GM23338 (cell line): ENCODE results near the gene IFNL1. TPM values are rescaled to one million over a fixed set of nuclear protein-coding genes. Genes with fewer than 3 reads are reported as not detected.

ENCODE experiments used
- ATAC-seq: fragments of 200-7000 bp; cut with Tn5 transposase; 3 replicates; pipeline ENCODE4 v1.9.1; 2020
- DNase-seq: peaks from one replicate; pipeline ENCODE4 v3.0.0-alpha.2; 2015; ENCODE audit warnings: low spot score
- H2AFZ ChIP-seq: fragments of 200-600 bp; sonication (generic); 2 replicates; pipeline ENCODE4 v1.8.0; 2016; ENCODE audit warnings: antibody characterized with exemption, mild to moderate bottlenecking, moderate library complexity
- H3F3A ChIP-seq: fragments of 200-600 bp; sonication (generic); replicated peaks from 2 replicates; pipeline ENCODE4 v1.8.0; 2017; ENCODE audit warnings: antibody characterized with exemption, mixed run types, low read depth
- H3K27ac ChIP-seq: fragments of 200-600 bp; sonication (generic); 2 replicates; pipeline ENCODE4 v1.6.1; 2016; ENCODE audit warnings: low read depth
- H3K27me3 ChIP-seq: fragments of 200-600 bp; sonication (generic); 2 replicates; pipeline ENCODE4 v1.8.0; 2016; ENCODE audit warnings: mild to moderate bottlenecking, mixed run types, moderate library complexity; ENCODE audit not compliant: insufficient read depth
- H3K36me3 ChIP-seq: fragments of 200-600 bp; sonication (generic); 2 replicates; pipeline ENCODE4 v1.8.0; 2016; ENCODE audit warnings: mild to moderate bottlenecking; ENCODE audit not compliant: insufficient read depth
- H3K4me1 ChIP-seq: fragments of 200-600 bp; sonication (generic); 2 replicates; pipeline ENCODE4 v1.8.0; 2016; ENCODE audit warnings: mild to moderate bottlenecking, moderate library complexity; ENCODE audit not compliant: insufficient read depth
- H3K4me2 ChIP-seq: fragments of 200-600 bp; sonication (generic); 2 replicates; pipeline ENCODE4 v1.7.1; 2017; ENCODE audit warnings: mixed run types
- H3K4me3 ChIP-seq: fragments of 200-600 bp; sonication (generic); 2 replicates; pipeline ENCODE4 v1.6.1; 2016; ENCODE audit warnings: mixed run types
- H3K79me2 ChIP-seq: fragments of 200-600 bp; sonication (generic); replicated peaks from 2 replicates; pipeline ENCODE4 v1.8.0; 2017; ENCODE audit warnings: mild to moderate bottlenecking; ENCODE audit not compliant: insufficient read depth
- H3K9me2 ChIP-seq: fragments of 200-600 bp; sonication (generic); 2 replicates; pipeline ENCODE4 v1.8.0; 2017; ENCODE audit not compliant: insufficient read depth
- H4K20me1 ChIP-seq: fragments of 200-600 bp; sonication (generic); replicated peaks from 2 replicates; pipeline ENCODE4 v1.8.0; 2017; ENCODE audit warnings: mild to moderate bottlenecking; ENCODE audit not compliant: insufficient read depth
- H3K27ac Mint-ChIP-seq: 2 replicates; pipeline ENCODE4 v1.8.0; 2020; ENCODE audit warnings: inconsistent platforms, mild to moderate bottlenecking, moderate library complexity, mixed read lengths
- H3K27me3 Mint-ChIP-seq: 3 replicates; pipeline ENCODE4 v1.8.0; 2022; ENCODE audit warnings: low read depth, mild to moderate bottlenecking, moderate library complexity, mixed read lengths, inconsistent platforms; ENCODE audit not compliant: insufficient read depth, poor library complexity
- H3K36me3 Mint-ChIP-seq: 3 replicates; pipeline ENCODE4 v1.8.0; 2021; ENCODE audit warnings: low read depth, mild to moderate bottlenecking, inconsistent platforms, moderate library complexity, mixed read lengths
- H3K4me1 Mint-ChIP-seq: 3 replicates; pipeline ENCODE4 v1.8.0; 2020; ENCODE audit warnings: mild to moderate bottlenecking, inconsistent platforms, mixed read lengths
- H3K4me3 Mint-ChIP-seq: 3 replicates; pipeline ENCODE4 v1.8.0; 2021; ENCODE audit warnings: moderate library complexity, mild to moderate bottlenecking, inconsistent platforms, mixed read lengths
- H3K9me3 Mint-ChIP-seq: 3 replicates; pipeline ENCODE4 v1.8.0; 2020; ENCODE audit warnings: moderate library complexity, mild to moderate bottlenecking, inconsistent platforms, mixed read lengths
- CREB1 ChIP-seq: fragments of 250-450 bp; sonication (Bioruptor Pico); IDR thresholded peaks from 2 replicates; pipeline ENCODE4 v1.5.0; 2020; ENCODE audit warnings: low read depth, mild to moderate bottlenecking, moderate library complexity
- EZH2 ChIP-seq: fragments of 200-600 bp; sonication (generic); IDR thresholded peaks from one replicate; pipeline ENCODE4 v1.8.0; 2017; ENCODE audit warnings: antibody characterized with exemption, mild to moderate bottlenecking, low read depth; ENCODE audit not compliant: unreplicated experiment
- EZH2phosphoT487 ChIP-seq: fragments of 200-600 bp; sonication (generic); IDR thresholded peaks from one replicate; pipeline ENCODE4 v1.8.1; 2018; ENCODE audit warnings: antibody characterized with exemption; ENCODE audit not compliant: unreplicated experiment
- JUNB ChIP-seq: IDR thresholded peaks from one replicate; pipeline ENCODE4 v1.6.1; 2016; ENCODE audit warnings: antibody characterized with exemption; ENCODE audit not compliant: unreplicated experiment
- NANOG ChIP-seq: IDR thresholded peaks from 2 replicates; pipeline ENCODE4 v1.6.1; 2016; ENCODE audit warnings: antibody characterized with exemption, borderline replicate concordance
- POLR2AphosphoS5 ChIP-seq: IDR thresholded peaks from 2 replicates; pipeline ENCODE4 v1.6.1; 2016; ENCODE audit warnings: antibody characterized with exemption, low read depth
- REST ChIP-seq: IDR thresholded peaks from one replicate; pipeline ENCODE4 v1.6.1; 2018; ENCODE audit warnings: antibody characterized with exemption; ENCODE audit not compliant: unreplicated experiment
- STAT1 ChIP-seq: IDR thresholded peaks from one replicate; pipeline ENCODE4 v1.6.1; 2016; ENCODE audit warnings: antibody characterized with exemption; ENCODE audit not compliant: unreplicated experiment
- ZNF114 ChIP-seq: fragments of 250-450 bp; sonication (Bioruptor Pico); IDR thresholded peaks from 2 replicates; pipeline ENCODE4 v1.5.0; 2020; ENCODE audit warnings: mild to moderate bottlenecking, moderate library complexity
- ZNF331 ChIP-seq: fragments of 250-450 bp; sonication (Bioruptor Pico); IDR thresholded peaks from 2 replicates; pipeline ENCODE4 v1.5.0; 2020; ENCODE audit warnings: low read depth, mild to moderate bottlenecking, moderate library complexity
- polyA plus RNA-seq: library from polyadenylated mRNA; unstranded; fragments of >200 nt; fragmentation: Nextera tagmentation; extraction: Ambion mirVana; gene quantifications from 2 replicates; pipeline ENCODE4 v1.2.1, GENCODE V29; 2016
- total RNA-seq: library from RNA; depleted of rRNA; stranded (reverse); fragments of >200 nt; shearing (Covaris generic); gene quantifications from 2 replicates; pipeline ENCODE4 v1.2.3, GENCODE V29; 2014
- TF ChIP-seq, protein P1 (sequence below), 2 experiments: fragments of 200-600 bp in 1 of 2; sonication (generic) in 1 of 2; conservative IDR thresholded peaks; 2 replicates each; pipeline versions ENCODE4 v1.5.1 to v1.6.1; 2016 to 2017; ENCODE audit warnings: antibody characterized with exemption in 2 of 2, low read depth in 2 of 2, mild to moderate bottlenecking in 2 of 2, moderate library complexity in 1 of 2
- TF ChIP-seq, protein P2 (sequence below): fragments of 250-450 bp; sonication (Bioruptor Pico); IDR thresholded peaks from 2 replicates; pipeline ENCODE4 v1.5.0; 2020; ENCODE audit warnings: mild to moderate bottlenecking, moderate library complexity
- TF ChIP-seq, protein P3 (sequence below): IDR thresholded peaks from 2 replicates; pipeline ENCODE4 v1.6.1; 2016; ENCODE audit warnings: antibody characterized with exemption

Gene IFNL1
- total and polyA plus RNA-seq, 2 experiments from 2014 or later, result not detected

GRCh38 chr19:39329948-39330347 is 33.7 kb downstream of the IFNL1 start:
- Histone ChIP-seq H3K36me3 (no peaks in the 10 kb centered on the region), H3K27me3 (no peaks in the 10 kb centered on the region), H3F3A (no peaks in the 10 kb centered on the region), H3K4me1 (peaks cover 11% of the 10 kb centered on the region), H3K27ac (no peak overlapping the region), H2AFZ (no peak overlapping the region), H3K9me2 (no peaks in the 10 kb centered on the region), H4K20me1 (no peaks in the 10 kb centered on the region), H3K4me3 (no peak overlapping the region), H3K4me2 (no peak overlapping the region), H3K79me2 (no peaks in the 10 kb centered on the region)
- H3K36me3 Mint-ChIP-seq, result no peaks in the 10 kb centered on the region
- H3K4me3 Mint-ChIP-seq, result no peak overlapping the region
- H3K4me1 Mint-ChIP-seq, result peaks cover 13% of the 10 kb centered on the region
- TF ChIP-seq, protein P1, sequence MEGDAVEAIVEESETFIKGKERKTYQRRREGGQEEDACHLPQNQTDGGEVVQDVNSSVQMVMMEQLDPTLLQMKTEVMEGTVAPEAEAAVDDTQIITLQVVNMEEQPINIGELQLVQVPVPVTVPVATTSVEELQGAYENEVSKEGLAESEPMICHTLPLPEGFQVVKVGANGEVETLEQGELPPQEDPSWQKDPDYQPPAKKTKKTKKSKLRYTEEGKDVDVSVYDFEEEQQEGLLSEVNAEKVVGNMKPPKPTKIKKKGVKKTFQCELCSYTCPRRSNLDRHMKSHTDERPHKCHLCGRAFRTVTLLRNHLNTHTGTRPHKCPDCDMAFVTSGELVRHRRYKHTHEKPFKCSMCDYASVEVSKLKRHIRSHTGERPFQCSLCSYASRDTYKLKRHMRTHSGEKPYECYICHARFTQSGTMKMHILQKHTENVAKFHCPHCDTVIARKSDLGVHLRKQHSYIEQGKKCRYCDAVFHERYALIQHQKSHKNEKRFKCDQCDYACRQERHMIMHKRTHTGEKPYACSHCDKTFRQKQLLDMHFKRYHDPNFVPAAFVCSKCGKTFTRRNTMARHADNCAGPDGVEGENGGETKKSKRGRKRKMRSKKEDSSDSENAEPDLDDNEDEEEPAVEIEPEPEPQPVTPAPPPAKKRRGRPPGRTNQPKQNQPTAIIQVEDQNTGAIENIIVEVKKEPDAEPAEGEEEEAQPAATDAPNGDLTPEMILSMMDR (conservative IDR thresholded peaks at IDR 0.05; ENCODE audit: low read depth in 2 of 2), result no peak
- TF ChIP-seq POLR2AphosphoS5 (no peak), EZH2phosphoT487 (no peak), ZNF114 (CRISPR knock-in tag) (no peak), JUNB (no peak), STAT1 (no peak), ZNF331 (CRISPR knock-in tag) (no peak), CREB1 (CRISPR knock-in tag) (no peak), REST (no peak), NANOG (no peak), EZH2 (no peak)
- TF ChIP-seq, protein P2, sequence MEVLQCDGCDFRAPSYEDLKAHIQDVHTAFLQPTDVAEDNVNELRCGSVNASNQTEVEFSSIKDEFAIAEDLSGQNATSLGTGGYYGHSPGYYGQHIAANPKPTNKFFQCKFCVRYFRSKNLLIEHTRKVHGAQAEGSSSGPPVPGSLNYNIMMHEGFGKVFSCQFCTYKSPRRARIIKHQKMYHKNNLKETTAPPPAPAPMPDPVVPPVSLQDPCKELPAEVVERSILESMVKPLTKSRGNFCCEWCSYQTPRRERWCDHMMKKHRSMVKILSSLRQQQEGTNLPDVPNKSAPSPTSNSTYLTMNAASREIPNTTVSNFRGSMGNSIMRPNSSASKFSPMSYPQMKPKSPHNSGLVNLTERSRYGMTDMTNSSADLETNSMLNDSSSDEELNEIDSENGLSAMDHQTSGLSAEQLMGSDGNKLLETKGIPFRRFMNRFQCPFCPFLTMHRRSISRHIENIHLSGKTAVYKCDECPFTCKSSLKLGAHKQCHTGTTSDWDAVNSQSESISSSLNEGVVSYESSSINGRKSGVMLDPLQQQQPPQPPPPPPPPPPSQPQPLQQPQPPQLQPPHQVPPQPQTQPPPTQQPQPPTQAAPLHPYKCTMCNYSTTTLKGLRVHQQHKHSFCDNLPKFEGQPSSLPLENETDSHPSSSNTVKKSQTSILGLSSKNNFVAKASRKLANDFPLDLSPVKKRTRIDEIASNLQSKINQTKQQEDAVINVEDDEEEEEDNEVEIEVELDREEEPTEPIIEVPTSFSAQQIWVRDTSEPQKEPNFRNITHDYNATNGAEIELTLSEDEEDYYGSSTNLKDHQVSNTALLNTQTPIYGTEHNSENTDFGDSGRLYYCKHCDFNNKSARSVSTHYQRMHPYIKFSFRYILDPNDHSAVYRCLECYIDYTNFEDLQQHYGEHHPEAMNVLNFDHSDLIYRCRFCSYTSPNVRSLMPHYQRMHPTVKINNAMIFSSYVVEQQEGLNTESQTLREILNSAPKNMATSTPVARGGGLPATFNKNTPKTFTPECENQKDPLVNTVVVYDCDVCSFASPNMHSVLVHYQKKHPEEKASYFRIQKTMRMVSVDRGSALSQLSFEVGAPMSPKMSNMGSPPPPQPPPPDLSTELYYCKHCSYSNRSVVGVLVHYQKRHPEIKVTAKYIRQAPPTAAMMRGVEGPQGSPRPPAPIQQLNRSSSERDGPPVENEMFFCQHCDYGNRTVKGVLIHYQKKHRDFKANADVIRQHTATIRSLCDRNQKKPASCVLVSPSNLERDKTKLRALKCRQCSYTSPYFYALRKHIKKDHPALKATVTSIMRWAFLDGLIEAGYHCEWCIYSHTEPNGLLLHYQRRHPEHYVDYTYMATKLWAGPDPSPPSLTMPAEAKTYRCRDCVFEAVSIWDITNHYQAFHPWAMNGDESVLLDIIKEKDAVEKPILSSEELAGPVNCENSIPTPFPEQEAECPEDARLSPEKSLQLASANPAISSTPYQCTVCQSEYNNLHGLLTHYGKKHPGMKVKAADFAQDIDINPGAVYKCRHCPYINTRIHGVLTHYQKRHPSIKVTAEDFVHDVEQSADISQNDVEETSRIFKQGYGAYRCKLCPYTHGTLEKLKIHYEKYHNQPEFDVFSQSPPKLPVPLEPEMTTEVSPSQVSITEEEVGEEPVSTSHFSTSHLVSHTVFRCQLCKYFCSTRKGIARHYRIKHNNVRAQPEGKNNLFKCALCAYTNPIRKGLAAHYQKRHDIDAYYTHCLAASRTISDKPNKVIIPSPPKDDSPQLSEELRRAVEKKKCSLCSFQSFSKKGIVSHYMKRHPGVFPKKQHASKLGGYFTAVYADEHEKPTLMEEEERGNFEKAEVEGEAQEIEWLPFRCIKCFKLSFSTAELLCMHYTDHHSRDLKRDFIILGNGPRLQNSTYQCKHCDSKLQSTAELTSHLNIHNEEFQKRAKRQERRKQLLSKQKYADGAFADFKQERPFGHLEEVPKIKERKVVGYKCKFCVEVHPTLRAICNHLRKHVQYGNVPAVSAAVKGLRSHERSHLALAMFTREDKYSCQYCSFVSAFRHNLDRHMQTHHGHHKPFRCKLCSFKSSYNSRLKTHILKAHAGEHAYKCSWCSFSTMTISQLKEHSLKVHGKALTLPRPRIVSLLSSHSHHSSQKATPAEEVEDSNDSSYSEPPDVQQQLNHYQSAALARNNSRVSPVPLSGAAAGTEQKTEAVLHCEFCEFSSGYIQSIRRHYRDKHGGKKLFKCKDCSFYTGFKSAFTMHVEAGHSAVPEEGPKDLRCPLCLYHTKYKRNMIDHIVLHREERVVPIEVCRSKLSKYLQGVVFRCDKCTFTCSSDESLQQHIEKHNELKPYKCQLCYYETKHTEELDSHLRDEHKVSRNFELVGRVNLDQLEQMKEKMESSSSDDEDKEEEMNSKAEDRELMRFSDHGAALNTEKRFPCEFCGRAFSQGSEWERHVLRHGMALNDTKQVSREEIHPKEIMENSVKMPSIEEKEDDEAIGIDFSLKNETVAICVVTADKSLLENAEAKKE, result no peak
- TF ChIP-seq, protein P3, sequence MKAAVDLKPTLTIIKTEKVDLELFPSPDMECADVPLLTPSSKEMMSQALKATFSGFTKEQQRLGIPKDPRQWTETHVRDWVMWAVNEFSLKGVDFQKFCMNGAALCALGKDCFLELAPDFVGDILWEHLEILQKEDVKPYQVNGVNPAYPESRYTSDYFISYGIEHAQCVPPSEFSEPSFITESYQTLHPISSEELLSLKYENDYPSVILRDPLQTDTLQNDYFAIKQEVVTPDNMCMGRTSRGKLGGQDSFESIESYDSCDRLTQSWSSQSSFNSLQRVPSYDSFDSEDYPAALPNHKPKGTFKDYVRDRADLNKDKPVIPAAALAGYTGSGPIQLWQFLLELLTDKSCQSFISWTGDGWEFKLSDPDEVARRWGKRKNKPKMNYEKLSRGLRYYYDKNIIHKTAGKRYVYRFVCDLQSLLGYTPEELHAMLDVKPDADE, result no peak
- no peak overlapping the region for H3K27ac Mint-ChIP-seq
- peaks cover 19% of the 10 kb centered on the region for H3K27me3 Mint-ChIP-seq
- no peaks in the 10 kb centered on the region for H3K9me3 Mint-ChIP-seq
- no peak for ATAC-seq
- no peak for DNase-seq
